PC-9 (cell line): Measurements from ENCODE around the gene CENPV. TPM values are rescaled to one million over a fixed set of nuclear protein-coding genes. Genes with fewer than 3 reads are reported as not detected.

ENCODE experiments used
- BruUV-seq: library from RNA; stranded (reverse); fragments of 400-500 nt; replicated peaks from 2 replicates; lab custom pipeline; 2021; lab: Mats Ljungman, UMichigan
- CTCF ChIA-PET: fragments of 300-600 bp; sonication (Branson Sonifier 250); formaldehyde crosslinking; loops from one replicate; lab custom pipeline; 2022; ENCODE audit warnings: antibody characterized with exemption; lab: Charles Lee
- POLR2A ChIA-PET: fragments of 300-600 bp; sonication (Branson Sonifier 250); formaldehyde crosslinking; loops from one replicate; lab custom pipeline; 2022; ENCODE audit warnings: antibody characterized with exemption; ENCODE audit not compliant: unreplicated experiment; lab: Charles Lee
- DNase-seq, 2 experiments: peaks; one replicate each; pipeline versions ENCODE4 v3.0.0 to v3.0.0-alpha.2; 2015 to 2022; ENCODE audit warnings: mixed read lengths in 1 of 2
- H2AFZ ChIP-seq: fragments of 200-600 bp; sonication (generic); 2 replicates; pipeline ENCODE4 v1.8.1; 2017; ENCODE audit warnings: antibody characterized with exemption
- H3F3A ChIP-seq: fragments of 200-600 bp; sonication (generic); 2 replicates; pipeline ENCODE4 v1.8.1; 2017; ENCODE audit warnings: antibody characterized with exemption, mild to moderate bottlenecking, low read depth; ENCODE audit not compliant: insufficient read depth
- H3K27ac ChIP-seq: fragments of 200-600 bp; sonication (generic); 2 replicates; pipeline ENCODE4 v1.6.1; 2016; ENCODE audit warnings: mixed run types
- H3K27me3 ChIP-seq: fragments of 200-600 bp; sonication (generic); 2 replicates; pipeline ENCODE4 v1.6.1; 2016; ENCODE audit warnings: low read depth, mixed run types; ENCODE audit not compliant: insufficient read depth
- H3K36me3 ChIP-seq: fragments of 200-600 bp; sonication (generic); 2 replicates; pipeline ENCODE4 v1.6.1; 2016; ENCODE audit warnings: low read depth, mixed run types
- H3K4me1 ChIP-seq: fragments of 200-600 bp; sonication (generic); replicated peaks from 2 replicates; pipeline ENCODE4 v1.6.1; 2016; ENCODE audit warnings: mixed run types; ENCODE audit not compliant: insufficient read depth
- H3K4me2 ChIP-seq: fragments of 200-600 bp; sonication (generic); 2 replicates; pipeline ENCODE4 v1.6.1; 2017; ENCODE audit warnings: mixed run types
- H3K4me3 ChIP-seq: fragments of 200-600 bp; sonication (generic); 2 replicates; pipeline ENCODE4 v1.6.1; 2016; ENCODE audit warnings: mixed run types
- H3K79me2 ChIP-seq: fragments of 200-600 bp; sonication (generic); 2 replicates; pipeline ENCODE4 v1.6.1; 2017; ENCODE audit warnings: low read depth, mixed run types
- H3K9me2 ChIP-seq: fragments of 200-600 bp; sonication (generic); 2 replicates; pipeline ENCODE4 v1.8.1; 2017; ENCODE audit warnings: mild to moderate bottlenecking; ENCODE audit not compliant: insufficient read depth
- H3K9me3 ChIP-seq: fragments of 200-600 bp; sonication (generic); 2 replicates; pipeline ENCODE4 v1.8.1; 2016; ENCODE audit warnings: low read depth; ENCODE audit not compliant: insufficient read depth
- H4K20me1 ChIP-seq: fragments of 200-600 bp; sonication (generic); 2 replicates; pipeline ENCODE4 v1.8.1; 2017; ENCODE audit not compliant: insufficient read depth
- CTCF ChIP-seq: fragments of 200-600 bp; sonication (generic); conservative IDR thresholded peaks from 2 replicates; pipeline ENCODE4 v1.6.1; 2017; ENCODE audit warnings: mixed run types, antibody characterized with exemption, mild to moderate bottlenecking, moderate library complexity
- EZH2 ChIP-seq: fragments of 200-600 bp; sonication (generic); IDR thresholded peaks from 2 replicates; pipeline ENCODE4 v1.8.0; 2017; ENCODE audit warnings: antibody characterized with exemption, low read depth
- intact Hi-C: fragments of 100-400 bp; cut with micrococcal nuclease; formaldehyde crosslinking; loops from one replicate; pipeline ENCODE4 v1.10.0; 2022; ENCODE audit not compliant: unreplicated experiment
- total RNA-seq: library from RNA; stranded (reverse); gene quantifications from 2 replicates; pipeline ENCODE4 v1.2.3, GENCODE V29; 2021

The CENPV gene
- total RNA-seq, 1 experiment from 2014 or later = 12.6 TPM

GRCh38 chr17:16325964-16326363, 27.3 kb downstream of the CENPV start:
- CTCF ChIA-PET = interaction anchor here (0.8 kb wide), 1 partner anchor 40 kb away, joined by 3 read pairs; no protein-coding TSS in a partner anchor
- POLR2A ChIA-PET = no interaction called here
- intact Hi-C loops = no loop called here
- no peaks in the 10 kb centered on the region for H3K27me3 ChIP-seq
- DNase-seq = no peak
- no TSS peak for BruUV-seq
- no peaks in the 10 kb centered on the region for H4K20me1 ChIP-seq
- no peaks in the 10 kb centered on the region for H3K9me3 ChIP-seq
- H3K4me2 ChIP-seq = no peak overlapping the region
- no peak overlapping the region for H3K27ac ChIP-seq
- no peak for TF ChIP-seq EZH2
- no peaks in the 10 kb centered on the region for H3K36me3 ChIP-seq
- no peak overlapping the region for H3K4me3 ChIP-seq
- H3K4me1 ChIP-seq = peaks cover 17% of the 10 kb centered on the region
- no peaks in the 10 kb centered on the region for H3K9me2 ChIP-seq
- H3F3A ChIP-seq = peaks cover 8% of the 10 kb centered on the region; the same call in 1 of the 2 replicates
- no peak overlapping the region for H2AFZ ChIP-seq
- no peaks in the 10 kb centered on the region for H3K79me2 ChIP-seq

GRCh38 chr17:16322636-16323035, 30.6 kb downstream of the CENPV start:
- ChIA-PET CTCF (no interaction called here), POLR2A (no interaction called here)
- H3F3A ChIP-seq = no peaks in the 10 kb centered on the region
- no TSS peak for BruUV-seq
- no peak overlapping the region for H3K27ac ChIP-seq
- DNase-seq = no peak
- H3K9me2 ChIP-seq = no peaks in the 10 kb centered on the region
- no peak overlapping the region for H3K4me3 ChIP-seq
- H3K36me3 ChIP-seq = no peaks in the 10 kb centered on the region
- no peaks in the 10 kb centered on the region for H3K79me2 ChIP-seq
- H3K4me1 ChIP-seq = no peaks in the 10 kb centered on the region
- no peaks in the 10 kb centered on the region for H3K9me3 ChIP-seq
- H3K27me3 ChIP-seq = no peaks in the 10 kb centered on the region
- intact Hi-C loops = no loop called here
- TF ChIP-seq EZH2 (no peak), CTCF (no peak)
- no peak overlapping the region for H3K4me2 ChIP-seq
- no peak overlapping the region for H2AFZ ChIP-seq
- H4K20me1 ChIP-seq = no peaks in the 10 kb centered on the region

GRCh38 chr17:16319969-16320368, 33.3 kb downstream of the CENPV start:
- Histone ChIP-seq H3K9me3 (no peaks in the 10 kb centered on the region), H3K36me3 (no peaks in the 10 kb centered on the region), H3K9me2 (no peaks in the 10 kb centered on the region), H3K27ac (no peak overlapping the region), H3K4me1 (no peaks in the 10 kb centered on the region), H3K4me2 (no peak overlapping the region), H3K79me2 (no peaks in the 10 kb centered on the region), H4K20me1 (no peaks in the 10 kb centered on the region), H3F3A (no peaks in the 10 kb centered on the region), H3K27me3 (no peaks in the 10 kb centered on the region), H3K4me3 (no peak overlapping the region), H2AFZ (no peak overlapping the region)
- ChIA-PET CTCF (no interaction called here), POLR2A (no interaction called here)
- no TSS peak for BruUV-seq
- no peak for DNase-seq
- intact Hi-C loops = no loop called here
- TF ChIP-seq CTCF = no peak
- TF ChIP-seq EZH2 = no peak

- H3K27me3 ChIP-seq = no peaks in the 10 kb centered on the region
- no peaks in the 10 kb centered on the region for H3K79me2 ChIP-seq
- CTCF ChIA-PET = no interaction called here
- no peaks in the 10 kb centered on the region for H3K9me3 ChIP-seq
- no peak for DNase-seq
- no TSS peak for BruUV-seq
- intact Hi-C loops = no loop called here
- H2AFZ ChIP-seq = no peak overlapping the region
- H3K9me2 ChIP-seq = no peaks in the 10 kb centered on the region
- no peaks in the 10 kb centered on the region for H3F3A ChIP-seq
- H3K4me1 ChIP-seq = no peaks in the 10 kb centered on the region
- H3K4me3 ChIP-seq = no peak overlapping the region
- TF ChIP-seq CTCF = no peak
- TF ChIP-seq EZH2 = no peak
- H3K4me2 ChIP-seq = no peak overlapping the region
- no peak overlapping the region for H3K27ac ChIP-seq
- no peaks in the 10 kb centered on the region for H4K20me1 ChIP-seq
- H3K36me3 ChIP-seq = no peaks in the 10 kb centered on the region
- POLR2A ChIA-PET = no interaction called here
Observed at GRCh38 chr17:16314859-16315258, 38.4 kb downstream of the CENPV start.
